ENCODE data around the gene SMURF1. TPM values are rescaled to one million over a fixed set of nuclear protein-coding genes. Genes with fewer than 3 reads are reported as not detected.

SMURF1 gene
- polyA plus RNA-seq, 4 donors = 15.7 to 18.4 (median 16.4) TPM

- no peak for DNase-seq (ENCODE audit: low read depth in 4 of 4, low spot score in 3 of 4)
Observed at GRCh38 chr7:99099499-99100077, 44.3 kb downstream of the SMURF1 start.

DNA sequence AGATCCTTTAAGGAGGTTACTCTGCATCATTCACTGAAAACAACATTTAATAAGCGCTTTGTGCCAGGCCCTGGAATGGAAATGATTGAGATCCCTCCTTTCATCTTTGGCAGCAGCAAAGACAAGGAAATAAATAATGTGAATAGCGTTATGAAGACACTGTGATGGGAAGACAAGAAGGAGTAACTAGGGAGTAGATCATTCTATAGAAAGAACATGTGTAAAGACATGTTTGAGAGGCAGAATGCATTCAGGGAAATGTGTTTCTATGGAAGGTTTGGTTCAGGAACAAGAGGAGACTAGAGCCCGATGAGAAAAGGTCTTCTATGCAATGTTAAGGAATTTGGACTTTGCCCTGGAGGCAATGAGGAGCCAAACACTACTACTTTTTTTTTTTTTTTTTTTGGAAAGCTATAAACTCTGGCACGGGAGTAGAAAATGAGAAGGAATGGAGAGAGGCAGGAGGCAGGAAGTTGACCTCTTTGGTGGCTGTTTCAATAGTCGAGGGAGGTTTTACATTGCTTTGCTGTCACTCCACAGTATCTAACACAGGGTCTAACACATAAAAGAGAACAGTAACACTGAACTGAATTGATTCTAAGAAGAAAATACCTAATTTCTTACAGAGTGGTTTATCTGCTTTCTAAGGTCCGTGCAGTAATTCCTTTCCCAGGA, 44.9 kb downstream of the SMURF1 start:
- peak in 1 of 4 donors; percentile 12 for DNase-seq (ENCODE audit: low read depth in 4 of 4, low spot score in 3 of 4)

DNA sequence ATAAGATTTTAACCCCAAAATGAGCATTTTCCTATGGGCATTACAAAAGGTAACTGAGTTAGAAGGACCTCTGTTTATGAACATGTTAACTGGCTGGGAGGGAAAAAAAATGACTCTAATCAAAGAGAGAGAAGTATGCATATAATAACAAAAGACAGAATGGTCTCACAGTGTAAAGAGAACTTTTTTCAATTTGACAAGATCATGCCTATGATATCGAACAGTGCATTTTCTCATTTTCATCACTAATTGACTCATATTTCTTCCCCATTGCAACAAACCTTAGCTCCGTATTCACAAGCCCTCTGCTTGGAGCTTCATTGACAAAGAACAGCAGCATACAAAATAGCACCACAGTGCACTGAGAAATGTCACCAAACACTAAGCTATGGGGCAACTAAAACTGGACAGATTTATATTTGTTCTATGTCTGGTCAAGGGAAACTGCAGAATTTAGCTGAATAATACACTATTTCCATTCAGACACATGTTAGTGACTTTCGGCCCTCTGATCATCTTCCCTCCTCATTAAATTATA, 45.6 kb downstream of the SMURF1 start:
- no peak for DNase-seq (ENCODE audit: low read depth in 4 of 4, low spot score in 3 of 4)

DNA sequence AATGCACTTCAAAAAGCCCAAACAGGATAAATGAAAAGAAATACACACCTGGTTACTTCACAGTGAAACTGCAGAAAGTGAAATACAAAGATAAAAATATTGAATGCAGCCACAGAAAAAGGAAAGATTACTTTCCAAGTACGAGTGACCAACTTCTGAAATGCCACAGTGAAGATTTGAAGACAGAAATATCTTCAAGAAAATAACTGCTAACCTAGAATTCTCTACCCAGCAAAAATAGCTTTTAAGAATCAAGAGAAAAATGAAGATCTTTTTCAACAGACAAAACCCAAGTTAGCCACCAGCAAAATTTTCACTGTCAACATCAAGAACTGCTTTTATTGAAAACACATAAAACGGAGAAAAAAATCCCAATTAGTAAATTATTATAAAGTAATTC, 46.2 kb downstream of the SMURF1 start:
- DNase-seq (ENCODE audit: low read depth in 4 of 4, low spot score in 3 of 4) = no peak

DNA sequence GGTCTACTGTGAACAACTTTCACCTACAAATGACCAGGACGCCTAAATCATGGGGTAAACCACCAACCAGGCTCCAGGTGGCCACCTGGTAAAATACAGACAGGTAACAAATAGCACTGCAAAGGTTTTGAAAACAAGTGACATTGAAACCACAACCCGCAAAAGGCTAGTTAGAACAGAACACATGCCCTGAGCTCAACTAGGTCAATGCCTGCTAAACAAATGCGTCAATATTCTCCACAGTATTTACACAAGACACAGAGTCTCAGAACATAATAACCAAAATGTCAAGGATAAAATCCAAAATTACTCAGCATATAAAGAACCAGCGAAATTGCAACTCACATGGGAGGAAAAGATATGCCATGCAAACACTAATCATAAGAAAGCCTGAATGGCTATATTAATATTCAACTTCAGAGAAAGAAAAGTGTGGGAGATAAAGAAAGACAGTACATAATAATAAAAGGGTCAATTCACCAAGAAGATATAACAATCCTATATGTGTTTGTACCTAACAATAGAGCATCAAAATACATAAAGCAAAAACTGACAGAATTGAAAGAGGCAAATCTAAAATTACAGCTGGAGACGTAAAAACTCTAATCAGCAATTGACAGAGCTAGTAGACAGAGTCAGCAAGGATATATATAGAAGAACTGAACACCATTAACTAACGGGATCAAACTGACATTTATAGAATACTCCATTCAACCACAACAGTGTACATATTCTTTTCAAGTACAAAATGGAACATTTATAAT, 47.6 kb downstream of the SMURF1 start:
- DNase-seq (ENCODE audit: low read depth in 4 of 4, low spot score in 3 of 4) = no peak

DNA sequence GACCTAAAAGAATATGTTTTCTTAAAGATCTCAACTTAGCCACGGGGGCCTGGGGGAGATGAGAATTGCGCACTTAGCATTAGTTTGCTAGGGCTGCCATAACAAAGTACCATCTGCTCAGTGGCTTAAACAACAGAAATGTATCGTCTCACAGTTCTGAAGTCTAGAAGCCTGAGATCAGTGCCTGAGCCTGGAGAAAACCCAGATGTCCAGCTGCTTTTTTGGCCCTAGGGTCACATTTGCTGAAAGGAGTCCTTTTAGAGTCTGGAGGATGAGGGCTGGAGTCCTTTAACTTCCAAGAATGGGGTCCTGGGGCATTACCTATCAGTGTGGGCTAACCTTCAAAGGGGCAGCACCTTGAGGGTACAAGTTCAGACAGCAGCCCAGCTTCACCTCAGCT, 48.2 kb downstream of the SMURF1 start:
- no peak for DNase-seq (ENCODE audit: low read depth in 4 of 4, low spot score in 3 of 4)

- no peak for DNase-seq (ENCODE audit: low read depth in 4 of 4, low spot score in 3 of 4)
Observed at GRCh38 chr7:99094401-99094800, 49.5 kb downstream of the SMURF1 start.

DNA sequence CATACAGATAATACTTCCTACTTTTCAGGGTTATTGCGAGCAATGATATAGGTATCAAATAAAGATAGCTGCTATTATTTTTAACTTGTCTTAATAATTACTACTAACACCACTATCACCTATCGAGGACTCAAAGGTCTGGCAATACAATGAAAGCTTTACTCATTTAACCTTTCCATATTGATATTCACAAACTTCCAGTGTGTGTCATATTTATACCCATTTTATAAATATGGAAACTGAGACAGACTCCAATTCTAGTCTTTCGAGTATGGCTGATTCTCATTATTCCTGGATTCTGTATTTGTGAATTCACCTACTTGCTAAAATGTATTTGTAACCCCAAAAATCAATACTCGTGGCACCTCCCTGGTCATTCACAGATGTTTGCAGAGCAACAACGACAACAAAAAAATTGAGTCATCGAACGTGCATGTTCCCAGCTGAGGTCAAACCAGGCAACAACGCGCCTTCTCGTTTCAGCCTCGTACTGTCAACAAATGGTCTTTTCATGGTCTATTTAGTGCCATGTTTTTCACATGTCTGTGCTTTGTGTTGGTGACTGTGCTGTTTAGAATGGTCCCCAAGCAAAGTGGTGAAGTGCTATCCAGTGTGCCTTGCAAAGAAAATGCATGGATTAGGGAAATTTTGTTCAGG, 51.7 kb downstream of the SMURF1 start:
- no peak for DNase-seq (ENCODE audit: low read depth in 4 of 4, low spot score in 3 of 4)

- no peak for DNase-seq (ENCODE audit: low read depth in 4 of 4, low spot score in 3 of 4)
Observed at GRCh38 chr7:99090771-99091542, 53.0 kb downstream of the SMURF1 start.

GRCh38 chr7:99089914-99090629, 53.8 kb downstream of the SMURF1 start:
- DNase-seq (ENCODE audit: low read depth in 4 of 4, low spot score in 3 of 4) = no peak

DNA sequence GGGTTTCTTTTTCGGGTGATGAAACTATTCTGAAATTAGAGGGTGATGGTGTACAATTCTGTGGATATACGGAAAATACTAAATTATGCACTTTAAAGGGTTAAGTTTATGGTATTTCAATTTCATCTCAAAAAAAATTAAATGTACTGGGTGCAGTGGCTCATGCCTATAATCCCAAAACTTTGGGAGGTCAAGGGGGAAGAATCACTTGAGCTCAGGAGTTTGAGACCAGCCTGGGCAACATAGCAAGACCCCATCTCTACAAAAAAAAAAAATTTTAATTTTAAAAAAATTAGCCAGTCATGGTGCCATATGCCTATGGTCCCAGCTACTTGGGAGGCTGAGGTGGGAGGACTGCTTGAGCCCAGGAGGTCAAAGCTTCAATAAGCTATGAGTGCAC, 57.0 kb downstream of the SMURF1 start:
- DNase-seq (ENCODE audit: low read depth in 4 of 4, low spot score in 3 of 4) = no peak

- DNase-seq (ENCODE audit: low read depth in 4 of 4, low spot score in 3 of 4) = no peak
Observed at GRCh38 chr7:99086532-99086931, 57.4 kb downstream of the SMURF1 start.

- DNase-seq (ENCODE audit: low read depth in 4 of 4, low spot score in 3 of 4) = no peak
Observed at GRCh38 chr7:99083733-99084132, 60.2 kb downstream of the SMURF1 start.

- DNase-seq (ENCODE audit: low read depth in 4 of 4, low spot score in 3 of 4) = no peak
Observed at GRCh38 chr7:99083068-99083651, 60.7 kb downstream of the SMURF1 start.

DNA sequence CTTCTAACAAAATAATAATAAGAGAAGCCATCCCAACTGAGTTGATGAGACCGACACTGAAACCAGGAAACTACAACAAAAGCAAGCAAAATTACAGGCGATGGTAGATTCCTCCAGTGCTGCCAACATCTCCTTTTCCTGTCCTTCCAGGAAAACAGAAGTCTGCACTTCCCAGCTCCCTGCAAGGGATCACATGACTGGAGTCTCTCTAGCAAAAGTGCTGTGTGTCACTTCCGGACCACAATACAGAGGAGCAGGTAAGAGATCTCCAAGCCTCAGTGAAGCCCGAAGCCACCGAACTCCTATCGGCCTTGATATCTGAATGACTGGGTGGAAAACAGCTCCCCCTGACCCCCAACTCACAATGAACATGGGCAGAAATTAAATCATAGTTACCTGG, 63.2 kb downstream of the SMURF1 start:
- no peak for DNase-seq (ENCODE audit: low read depth in 4 of 4, low spot score in 3 of 4)

- DNase-seq (ENCODE audit: low read depth in 4 of 4, low spot score in 3 of 4) = no peak
Observed at GRCh38 chr7:99079104-99079503, 64.8 kb downstream of the SMURF1 start.

DNA sequence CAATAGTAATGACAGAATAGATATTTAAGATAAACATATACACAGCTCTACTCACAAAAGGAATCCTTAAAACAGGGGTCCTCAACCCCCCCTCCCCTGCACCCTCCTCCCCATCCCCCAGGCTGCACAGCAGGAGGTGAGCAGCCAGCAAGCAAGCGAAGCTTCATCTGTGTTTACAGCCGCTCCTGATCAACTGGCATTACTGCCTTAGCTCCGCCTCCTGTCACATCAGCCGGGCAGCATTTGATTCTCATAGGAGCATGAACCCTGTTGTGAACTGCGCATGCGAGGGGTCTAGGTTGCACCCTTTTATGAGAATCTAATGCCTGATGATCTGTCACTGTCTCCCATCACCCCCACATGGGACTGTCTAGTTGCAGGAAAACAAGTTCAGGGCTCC, 65.5 kb downstream of the SMURF1 start:
- DNase-seq (ENCODE audit: low read depth in 4 of 4, low spot score in 3 of 4) = no peak

- DNase-seq (ENCODE audit: low read depth in 4 of 4, low spot score in 3 of 4) = no peak
Observed at GRCh38 chr7:99076615-99077014, 67.3 kb downstream of the SMURF1 start.

DNA sequence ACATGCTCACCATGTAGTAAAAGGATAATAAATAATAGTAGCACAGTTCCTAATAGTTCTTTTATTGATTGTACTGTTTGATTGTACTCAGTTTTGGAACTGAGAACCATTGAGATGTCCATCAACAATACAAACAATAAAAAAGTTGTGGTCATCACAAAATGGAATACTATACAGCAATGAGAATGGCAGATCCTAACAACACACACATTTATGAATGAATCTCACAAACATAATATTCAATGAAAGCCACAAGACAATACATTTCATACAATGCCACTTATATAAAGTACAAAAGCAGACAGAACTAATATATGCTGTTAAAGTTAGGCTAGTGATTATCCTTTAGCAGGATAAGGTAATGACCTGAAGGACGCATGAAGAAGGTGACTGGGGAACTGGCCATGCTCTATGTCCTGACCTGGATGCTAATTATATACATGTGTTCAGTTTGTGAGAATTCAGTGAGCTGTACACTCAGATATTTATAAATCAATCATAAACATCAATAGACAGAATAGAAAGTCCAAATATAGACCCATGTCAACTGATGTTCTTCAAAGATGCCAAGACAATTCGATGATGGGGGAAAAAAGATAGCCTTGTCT, 70.0 kb downstream of the SMURF1 start:
- DNase-seq (ENCODE audit: low read depth in 4 of 4, low spot score in 3 of 4) = no peak

All from right renal pelvis (tissue), 4 donors.